GM12801 (cell line): ENCODE results near the gene HBEGF.

Source experiments
- CTCF ChIP-seq: IDR thresholded peaks from one replicate; pipeline ENCODE4 v1.5.1; 2011; ENCODE audit warnings: control low read depth; ENCODE audit not compliant: insufficient read length; ENCODE audit errors: extremely low read depth

HBEGF gene

GRCh38 chr5:140297283-140297682 is 49.1 kb downstream of the HBEGF start:
- no peak for TF ChIP-seq CTCF

DNA sequence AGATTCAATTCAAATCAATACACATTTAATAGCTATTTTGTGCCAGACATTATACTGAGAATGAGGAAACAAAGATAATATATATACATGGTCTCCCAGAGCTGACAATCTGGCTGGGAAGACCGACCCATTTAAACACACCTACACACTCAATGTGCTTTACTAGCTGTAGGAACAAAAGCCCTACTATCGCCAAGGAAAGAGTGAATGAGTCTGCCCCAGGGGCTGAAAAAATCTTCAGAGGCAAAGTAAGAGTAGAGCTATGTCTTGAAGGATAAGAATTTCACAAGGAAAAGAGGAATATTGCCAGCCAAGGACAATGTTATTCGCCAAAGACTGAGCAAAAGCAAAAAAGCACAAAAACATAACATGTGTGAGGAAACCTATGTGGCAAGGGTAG is 50.1 kb downstream of the HBEGF start:
- TF ChIP-seq CTCF = no peak

- no peak for TF ChIP-seq CTCF
These were observed 51.0 kb downstream of the HBEGF start for GRCh38 chr5:140295414-140295813.

DNA sequence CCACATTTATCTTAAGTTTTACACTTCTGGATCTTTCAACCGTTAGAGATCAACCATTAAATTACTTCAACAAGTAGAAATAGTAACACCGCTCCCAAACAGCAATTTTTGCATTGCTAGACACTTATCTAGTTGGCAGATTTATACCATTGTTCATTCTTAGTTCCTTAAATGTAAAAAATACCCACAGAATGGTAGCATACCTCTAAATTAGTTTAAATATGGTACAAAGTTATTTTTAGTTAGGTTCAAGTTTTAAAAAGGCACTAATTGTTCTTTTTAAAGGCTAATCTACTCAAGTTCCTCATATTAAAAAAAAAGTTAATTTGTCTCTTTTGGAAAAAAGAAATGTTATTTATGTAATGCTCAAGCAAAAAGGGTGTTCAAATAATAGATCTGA is 51.6 kb downstream of the HBEGF start:
- no peak for TF ChIP-seq CTCF

DNA sequence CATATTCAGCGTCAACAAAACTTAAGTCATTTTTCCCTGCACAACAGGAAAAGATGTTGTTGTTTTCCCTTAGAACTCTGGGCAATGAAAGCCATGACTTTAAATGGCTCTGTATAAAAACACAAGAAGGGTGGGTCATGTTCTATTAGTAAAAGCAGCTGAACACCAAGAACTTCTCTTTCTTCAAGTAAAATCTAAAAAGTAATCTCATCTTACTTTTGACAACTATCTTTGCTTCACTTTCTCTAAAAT is 52.6 kb downstream of the HBEGF start:
- no peak for TF ChIP-seq CTCF

DNA sequence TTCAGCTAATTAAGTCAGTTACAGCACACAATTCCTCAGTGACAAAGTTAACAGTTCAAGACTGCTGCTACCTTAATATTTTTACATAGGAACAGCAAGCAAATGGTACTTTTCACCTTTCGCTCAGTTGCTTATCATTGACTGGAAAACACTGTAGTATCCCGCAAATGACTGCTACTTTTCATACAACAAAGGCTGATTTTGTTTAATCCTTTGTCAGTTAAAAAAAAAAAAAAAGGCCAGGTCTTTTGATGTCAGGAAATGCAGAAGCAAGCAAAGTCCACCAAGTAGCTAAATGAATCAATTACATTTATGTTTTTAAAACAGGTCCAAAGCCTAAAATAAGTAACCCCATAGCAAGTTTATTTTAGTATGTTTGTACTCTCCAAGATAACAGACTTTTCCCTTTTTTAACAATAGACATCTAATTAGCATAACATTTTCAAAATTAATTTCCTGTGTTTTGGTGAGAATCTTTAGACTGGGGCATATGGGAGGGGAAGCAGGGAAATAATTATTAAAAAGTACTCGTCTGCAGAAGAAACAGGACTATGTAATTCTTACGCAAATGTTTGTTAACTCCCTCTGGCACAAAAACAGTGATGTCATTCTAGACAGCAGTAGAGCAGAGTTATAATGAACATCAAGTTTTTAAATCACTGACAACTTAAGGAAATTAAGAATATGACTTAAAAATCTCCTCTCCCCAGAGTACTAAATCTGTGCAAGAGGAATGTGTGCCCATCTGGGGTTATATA is 53.1 kb downstream of the HBEGF start:
- no peak for TF ChIP-seq CTCF

DNA sequence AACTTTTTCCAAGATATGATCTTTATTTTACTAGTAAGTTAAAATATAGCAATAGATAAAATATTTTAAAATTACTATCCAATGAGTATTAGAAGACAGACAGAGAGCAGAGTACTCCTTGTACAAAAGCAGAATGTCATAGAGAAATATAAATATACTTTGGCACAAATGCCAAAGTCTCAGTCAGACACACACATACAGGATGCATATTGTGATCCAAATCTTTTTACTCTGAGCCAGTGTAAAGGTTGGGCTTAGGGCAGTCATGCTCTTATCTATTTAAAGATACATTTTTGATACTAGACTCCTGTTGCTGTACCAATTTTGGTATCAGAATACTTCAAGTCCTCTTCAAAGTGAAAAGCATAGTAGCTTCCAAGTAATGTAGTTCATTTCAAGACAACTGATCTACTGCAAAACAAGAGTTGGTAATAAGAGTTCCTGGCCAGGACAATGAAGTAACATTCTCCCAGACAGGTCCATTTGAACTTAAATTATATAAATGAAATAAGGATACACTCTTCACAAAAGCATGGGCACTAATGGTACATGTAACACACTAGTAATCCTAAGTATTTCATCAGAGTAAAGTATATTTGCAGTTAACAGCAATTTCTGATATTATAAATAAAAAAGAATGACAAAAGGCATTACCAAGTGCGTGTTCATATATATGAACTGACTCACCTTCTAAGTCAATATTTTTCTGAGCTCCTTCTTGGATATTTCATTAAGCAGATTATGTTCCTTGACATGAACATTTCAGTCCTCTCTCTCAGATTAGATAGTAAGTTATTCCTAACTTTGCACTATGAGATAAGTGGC is 54.0 kb downstream of the HBEGF start:
- TF ChIP-seq CTCF = no peak
